Uterus (tissue), 4 donors: ENCODE data around the gene DCLK3. TPM values are rescaled to one million over a fixed set of nuclear protein-coding genes. Genes with fewer than 3 reads are reported as not detected.

ENCODE experiments used
- DNase-seq, 2 donors: peaks; one replicate each; pipeline ENCODE4 v3.0.0-alpha.2; 2019 to 2020
- H3K27ac ChIP-seq, 2 donors: fragments of 200-600 bp; sonication (generic); 1 replicate in 1 of 2; 2 replicates in 1 of 2; pipeline ENCODE4 v1.5.1; 2016 to 2018
- H3K27me3 ChIP-seq, 2 donors: fragments of 200-600 bp; sonication (generic); one replicate each; pipeline ENCODE4 v1.5.1; 2018 to 2019; ENCODE audit warnings: control low read depth in 1 of 2
- H3K36me3 ChIP-seq, 2 donors: fragments of 200-600 bp; sonication (generic); one replicate each; pipeline ENCODE4 v1.5.1; 2019; ENCODE audit warnings: control low read depth in 1 of 2
- H3K4me1 ChIP-seq, 2 donors: fragments of 200-600 bp; sonication (generic); one replicate each; pipeline ENCODE4 v1.5.1; 2018 to 2019; ENCODE audit warnings: control low read depth in 1 of 2
- H3K4me3 ChIP-seq, 2 donors: fragments of 200-600 bp; sonication (generic); 1 replicate in 1 of 2; 2 replicates in 1 of 2; pipeline ENCODE4 v1.5.1; 2018 to 2019; ENCODE audit warnings: mild to moderate bottlenecking in 1 of 2
- H3K9me3 ChIP-seq, 2 donors: fragments of 200-600 bp; sonication (generic); one replicate each; pipeline ENCODE4 v1.5.1; 2019; ENCODE audit warnings: control low read depth in 1 of 2
- CTCF ChIP-seq, 4 experiments: fragments of 200-600 bp in 2 of 4; fragments of 450-650 bp in 2 of 4; sonication (generic) in 2 of 4; IDR thresholded peaks; one replicate each; pipeline ENCODE4 v1.5.1; 2016 to 2019; ENCODE audit warnings: antibody characterized with exemption in 4 of 4, mild to moderate bottlenecking in 2 of 4, moderate library complexity in 1 of 4
- POLR2A ChIP-seq, 2 donors: fragments of 450-650 bp; IDR thresholded peaks; one replicate each; pipeline ENCODE4 v1.6.1; 2016; ENCODE audit warnings: antibody characterized with exemption in 2 of 2, mild to moderate bottlenecking in 1 of 2, moderate library complexity in 1 of 2
- intact Hi-C: fragments of 100-400 bp; cut with DNase I; formaldehyde crosslinking; loops from one replicate; pipeline ENCODE4 v1.15.1; 2023; ENCODE audit warnings: low total_unique reads
- total RNA-seq, 4 donors: library from RNA; depleted of rRNA in 3 of 4; stranded (reverse); fragments of >200 nt in 3 of 4; gene quantifications; one replicate each; pipeline versions ENCODE4 v1.1.0 to v1.2.4, GENCODE V29; 2014 to 2023
- donor health status: DM: yes; HTN: yes; CAD: no.

Gene DCLK3
- total RNA-seq, 4 donors from 2014 or later: 1.0 to 1.5 TPM; not detected in 2

GRCh38 chr3:36765104-36765503 lies 751 bp upstream of the DCLK3 start:
- intact Hi-C loops: no loop called here
- Histone ChIP-seq H3K4me3 (no peak overlapping the region), H3K36me3 (no peaks in the 10 kb centered on the region), H3K27me3 (no peaks in the 10 kb centered on the region), H3K27ac (no peak overlapping the region), H3K9me3 (no peaks in the 10 kb centered on the region), H3K4me1 (no peaks in the 10 kb centered on the region)
- no peak for TF ChIP-seq CTCF (IDR thresholded peaks at IDR 0.05)
- TF ChIP-seq POLR2A (IDR thresholded peaks at IDR 0.05): no peak
- no peak for DNase-seq

GRCh38 chr3:36764704-36765038 lies 318 bp upstream of the DCLK3 start:
- H3K36me3 ChIP-seq: no peaks in the 10 kb centered on the region
- DNase-seq: no peak
- TF ChIP-seq CTCF (IDR thresholded peaks at IDR 0.05) (no peak), POLR2A (IDR thresholded peaks at IDR 0.05) (no peak)
- H3K27me3 ChIP-seq: no peaks in the 10 kb centered on the region
- no peak overlapping the region for H3K27ac ChIP-seq
- intact Hi-C loops: no loop called here
- H3K4me1 ChIP-seq: no peaks in the 10 kb centered on the region
- H3K4me3 ChIP-seq: no peak overlapping the region
- H3K9me3 ChIP-seq: no peaks in the 10 kb centered on the region

- no peak for TF ChIP-seq POLR2A (IDR thresholded peaks at IDR 0.05)
- no peak for TF ChIP-seq CTCF (IDR thresholded peaks at IDR 0.05)
- no peaks in the 10 kb centered on the region for H3K27me3 ChIP-seq
- intact Hi-C loops: no loop called here
- H3K36me3 ChIP-seq: no peaks in the 10 kb centered on the region
- H3K9me3 ChIP-seq: no peaks in the 10 kb centered on the region
- no peak overlapping the region for H3K27ac ChIP-seq
- DNase-seq: no peak
- no peaks in the 10 kb centered on the region for H3K4me1 ChIP-seq
- H3K4me3 ChIP-seq: no peak overlapping the region
Measured at GRCh38 chr3:36762918-36763849, 1.2 kb downstream of the DCLK3 start.

- TF ChIP-seq CTCF (IDR thresholded peaks at IDR 0.05) (no peak), POLR2A (IDR thresholded peaks at IDR 0.05) (no peak)
- Histone ChIP-seq H3K4me1 (no peaks in the 10 kb centered on the region), H3K36me3 (no peaks in the 10 kb centered on the region), H3K27me3 (no peaks in the 10 kb centered on the region), H3K9me3 (no peaks in the 10 kb centered on the region), H3K27ac (no peak overlapping the region), H3K4me3 (no peak overlapping the region)
- DNase-seq: no peak
- intact Hi-C loops: no loop called here
Measured at GRCh38 chr3:36761779-36762178, 2.6 kb downstream of the DCLK3 start.

GRCh38 chr3:36756269-36756668 lies 8.1 kb downstream of the DCLK3 start:
- Histone ChIP-seq H3K27me3 (no peaks in the 10 kb centered on the region), H3K4me1 (no peaks in the 10 kb centered on the region), H3K36me3 (no peaks in the 10 kb centered on the region), H3K27ac (no peak overlapping the region), H3K9me3 (no peaks in the 10 kb centered on the region), H3K4me3 (no peak overlapping the region)
- intact Hi-C loops: no loop called here
- no peak for TF ChIP-seq CTCF (IDR thresholded peaks at IDR 0.05)
- TF ChIP-seq POLR2A (IDR thresholded peaks at IDR 0.05): no peak
- DNase-seq: no peak
